ENCODE data around the gene NT5DC3.

NT5DC3 gene

DNA sequence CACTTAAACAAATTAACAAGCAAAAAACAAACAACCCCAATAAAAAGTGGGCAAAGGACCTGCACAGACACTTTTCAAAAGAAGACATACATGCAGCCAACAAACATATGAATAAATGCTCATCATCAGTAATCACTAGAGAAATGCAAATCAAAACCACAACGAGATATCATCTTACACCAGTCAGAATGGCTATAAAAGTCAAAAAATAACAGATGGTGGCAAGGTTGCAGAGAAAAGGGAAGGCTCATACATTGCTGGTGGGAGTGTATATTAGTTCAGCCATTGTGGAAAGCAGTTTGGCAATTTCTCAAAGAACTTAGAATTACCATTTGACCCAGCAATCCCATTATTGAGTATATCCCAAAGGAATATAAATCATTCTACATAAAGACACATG lies 34.6 kb upstream of the NT5DC3 start:
- Histone ChIP-seq H3K79me2 (ENCODE audit: insufficient read depth, low read length) (no peaks in the 10 kb centered on the region), H3K36me3 (ENCODE audit: insufficient read depth, low read length) (no peaks in the 10 kb centered on the region), H3K27me3 (ENCODE audit: insufficient read depth, low read length) (no peaks in the 10 kb centered on the region), H3K4me1 (ENCODE audit: insufficient read depth, low read length, severe bottlenecking) (no peaks in the 10 kb centered on the region), H3K4me2 (ENCODE audit: low read length) (no peak overlapping the region), H2AFZ (ENCODE audit: low read length) (no peak overlapping the region), H3F3A (ENCODE audit: insufficient read depth, low read length) (no peaks in the 10 kb centered on the region), H3K9me3 (ENCODE audit: low read length) (no peaks in the 10 kb centered on the region), H3K9ac (ENCODE audit: low read length) (no peak overlapping the region), H3K4me3 (ENCODE audit: low read depth, low read length, poor library complexity, severe bottlenecking) (no peak overlapping the region), H4K20me1 (ENCODE audit: insufficient read depth, low read length) (no peaks in the 10 kb centered on the region), H3K9me2 (ENCODE audit: low read depth, low read length) (no peaks in the 10 kb centered on the region), H3K27ac (ENCODE audit: low read depth, low read length, poor library complexity, severe bottlenecking) (no peak overlapping the region)
- no peak for TF ChIP-seq EZH2 (IDR thresholded peaks at IDR 0.05; ENCODE audit: borderline replicate concordance, low read length)
- TF ChIP-seq, protein P1, sequence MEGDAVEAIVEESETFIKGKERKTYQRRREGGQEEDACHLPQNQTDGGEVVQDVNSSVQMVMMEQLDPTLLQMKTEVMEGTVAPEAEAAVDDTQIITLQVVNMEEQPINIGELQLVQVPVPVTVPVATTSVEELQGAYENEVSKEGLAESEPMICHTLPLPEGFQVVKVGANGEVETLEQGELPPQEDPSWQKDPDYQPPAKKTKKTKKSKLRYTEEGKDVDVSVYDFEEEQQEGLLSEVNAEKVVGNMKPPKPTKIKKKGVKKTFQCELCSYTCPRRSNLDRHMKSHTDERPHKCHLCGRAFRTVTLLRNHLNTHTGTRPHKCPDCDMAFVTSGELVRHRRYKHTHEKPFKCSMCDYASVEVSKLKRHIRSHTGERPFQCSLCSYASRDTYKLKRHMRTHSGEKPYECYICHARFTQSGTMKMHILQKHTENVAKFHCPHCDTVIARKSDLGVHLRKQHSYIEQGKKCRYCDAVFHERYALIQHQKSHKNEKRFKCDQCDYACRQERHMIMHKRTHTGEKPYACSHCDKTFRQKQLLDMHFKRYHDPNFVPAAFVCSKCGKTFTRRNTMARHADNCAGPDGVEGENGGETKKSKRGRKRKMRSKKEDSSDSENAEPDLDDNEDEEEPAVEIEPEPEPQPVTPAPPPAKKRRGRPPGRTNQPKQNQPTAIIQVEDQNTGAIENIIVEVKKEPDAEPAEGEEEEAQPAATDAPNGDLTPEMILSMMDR (IDR thresholded peaks at IDR 0.05; ENCODE audit: low read length), result no peak

DNA sequence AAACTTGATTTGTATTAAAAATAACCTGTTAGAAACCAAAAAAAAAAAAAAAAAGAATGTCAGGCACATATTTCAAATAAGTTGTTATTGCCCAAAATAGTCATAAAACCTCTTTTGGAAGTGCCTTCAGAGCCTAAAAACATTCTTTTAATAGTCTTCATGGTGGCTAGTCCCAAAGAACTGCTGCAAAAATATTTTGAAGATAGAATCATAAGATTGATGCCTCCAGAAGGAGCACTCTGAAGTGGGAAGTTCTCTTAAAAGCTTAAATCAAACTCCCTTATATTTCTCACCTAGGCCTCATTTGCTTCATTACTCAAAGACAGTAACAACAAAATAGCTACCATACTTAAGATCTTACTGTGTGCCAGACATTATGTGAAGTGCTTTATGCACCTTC lies 27.2 kb upstream of the NT5DC3 start:
- TF ChIP-seq, protein P1 (IDR thresholded peaks at IDR 0.05; ENCODE audit: low read length), result no peak
- TF ChIP-seq EZH2 (IDR thresholded peaks at IDR 0.05; ENCODE audit: borderline replicate concordance, low read length), result no peak
- Histone ChIP-seq H3K36me3 (ENCODE audit: insufficient read depth, low read length) (no peaks in the 10 kb centered on the region), H3K4me2 (ENCODE audit: low read length) (no peak overlapping the region), H3K27me3 (ENCODE audit: insufficient read depth, low read length) (no peaks in the 10 kb centered on the region), H3F3A (ENCODE audit: insufficient read depth, low read length) (no peaks in the 10 kb centered on the region), H2AFZ (ENCODE audit: low read length) (no peak overlapping the region), H3K4me3 (ENCODE audit: low read depth, low read length, poor library complexity, severe bottlenecking) (no peak overlapping the region), H3K9me2 (ENCODE audit: low read depth, low read length) (no peaks in the 10 kb centered on the region), H3K27ac (ENCODE audit: low read depth, low read length, poor library complexity, severe bottlenecking) (no peak overlapping the region), H3K9ac (ENCODE audit: low read length) (no peak overlapping the region), H3K4me1 (ENCODE audit: insufficient read depth, low read length, severe bottlenecking) (no peaks in the 10 kb centered on the region), H3K9me3 (ENCODE audit: low read length) (no peaks in the 10 kb centered on the region), H3K79me2 (ENCODE audit: insufficient read depth, low read length) (no peaks in the 10 kb centered on the region), H4K20me1 (ENCODE audit: insufficient read depth, low read length) (no peaks in the 10 kb centered on the region)

DNA sequence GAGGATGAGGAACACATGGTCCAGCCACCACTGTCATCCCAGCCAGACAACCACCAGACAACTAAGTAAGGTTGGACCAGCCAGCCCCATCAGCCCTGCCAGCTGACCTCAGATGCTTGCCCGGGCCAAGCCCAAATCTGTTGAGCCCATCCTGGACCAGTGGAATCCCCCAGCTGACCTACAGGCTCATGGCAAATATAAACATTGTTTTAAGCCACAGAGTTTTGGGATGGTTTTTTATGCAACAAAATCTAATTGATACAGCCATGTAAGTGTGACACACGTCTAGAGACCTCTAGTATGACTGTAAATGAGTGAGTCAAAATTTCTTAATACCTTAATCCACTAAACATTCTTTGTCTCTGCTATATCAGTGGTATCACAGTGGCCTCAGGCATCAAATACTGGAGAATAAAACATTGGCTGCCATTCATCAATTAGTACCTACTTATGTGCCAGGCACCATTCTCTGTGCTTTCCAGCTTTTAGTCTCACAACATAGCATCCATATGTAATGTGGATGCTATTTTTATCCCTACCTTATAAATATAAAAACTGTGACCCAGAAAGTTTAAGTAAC lies 24.2 kb upstream of the NT5DC3 start:
- Histone ChIP-seq H3K27me3 (ENCODE audit: insufficient read depth, low read length) (no peaks in the 10 kb centered on the region), H4K20me1 (ENCODE audit: insufficient read depth, low read length) (no peaks in the 10 kb centered on the region), H3K4me2 (ENCODE audit: low read length) (no peak overlapping the region), H3K4me1 (ENCODE audit: insufficient read depth, low read length, severe bottlenecking) (no peaks in the 10 kb centered on the region), H3K9me2 (ENCODE audit: low read depth, low read length) (no peaks in the 10 kb centered on the region), H3F3A (ENCODE audit: insufficient read depth, low read length) (no peaks in the 10 kb centered on the region), H3K9me3 (ENCODE audit: low read length) (no peaks in the 10 kb centered on the region), H3K79me2 (ENCODE audit: insufficient read depth, low read length) (no peaks in the 10 kb centered on the region), H3K9ac (ENCODE audit: low read length) (no peak overlapping the region), H2AFZ (ENCODE audit: low read length) (no peak overlapping the region), H3K36me3 (ENCODE audit: insufficient read depth, low read length) (no peaks in the 10 kb centered on the region), H3K4me3 (ENCODE audit: low read depth, low read length, poor library complexity, severe bottlenecking) (no peak overlapping the region), H3K27ac (ENCODE audit: low read depth, low read length, poor library complexity, severe bottlenecking) (no peak overlapping the region)
- TF ChIP-seq, protein P1 (IDR thresholded peaks at IDR 0.05; ENCODE audit: low read length), result no peak
- no peak for TF ChIP-seq EZH2 (IDR thresholded peaks at IDR 0.05; ENCODE audit: borderline replicate concordance, low read length)

Data from OCI-LY1 (cell line).